Parietal lobe (tissue), 2 donors: ENCODE data around the gene ZNF790. TPM values are rescaled to one million over a fixed set of nuclear protein-coding genes. Genes with fewer than 3 reads are reported as not detected.

ENCODE experiments used
- small RNA-seq: library from RNA; depleted of rRNA; stranded (forward); fragments of <200 nt; gene quantifications from one replicate; pipeline ENCODE3, GENCODE V24; 2014; ENCODE audit warnings: low replicate concordance
- total RNA-seq: library from RNA; depleted of rRNA; stranded (reverse); fragments of >200 nt; gene quantifications from one replicate; pipeline ENCODE4 v1.2.3, GENCODE V29; 2014

The ZNF790 gene
- total RNA-seq: 25.0 TPM

GRCh38 chr19:36837906-36838783 lies at the start of gene ZNF790:
TSS of gene ZNF790 (minus strand) at chr19:36838387. CDS start at chr19:36825619, 12,768 bp downstream.

DNA sequence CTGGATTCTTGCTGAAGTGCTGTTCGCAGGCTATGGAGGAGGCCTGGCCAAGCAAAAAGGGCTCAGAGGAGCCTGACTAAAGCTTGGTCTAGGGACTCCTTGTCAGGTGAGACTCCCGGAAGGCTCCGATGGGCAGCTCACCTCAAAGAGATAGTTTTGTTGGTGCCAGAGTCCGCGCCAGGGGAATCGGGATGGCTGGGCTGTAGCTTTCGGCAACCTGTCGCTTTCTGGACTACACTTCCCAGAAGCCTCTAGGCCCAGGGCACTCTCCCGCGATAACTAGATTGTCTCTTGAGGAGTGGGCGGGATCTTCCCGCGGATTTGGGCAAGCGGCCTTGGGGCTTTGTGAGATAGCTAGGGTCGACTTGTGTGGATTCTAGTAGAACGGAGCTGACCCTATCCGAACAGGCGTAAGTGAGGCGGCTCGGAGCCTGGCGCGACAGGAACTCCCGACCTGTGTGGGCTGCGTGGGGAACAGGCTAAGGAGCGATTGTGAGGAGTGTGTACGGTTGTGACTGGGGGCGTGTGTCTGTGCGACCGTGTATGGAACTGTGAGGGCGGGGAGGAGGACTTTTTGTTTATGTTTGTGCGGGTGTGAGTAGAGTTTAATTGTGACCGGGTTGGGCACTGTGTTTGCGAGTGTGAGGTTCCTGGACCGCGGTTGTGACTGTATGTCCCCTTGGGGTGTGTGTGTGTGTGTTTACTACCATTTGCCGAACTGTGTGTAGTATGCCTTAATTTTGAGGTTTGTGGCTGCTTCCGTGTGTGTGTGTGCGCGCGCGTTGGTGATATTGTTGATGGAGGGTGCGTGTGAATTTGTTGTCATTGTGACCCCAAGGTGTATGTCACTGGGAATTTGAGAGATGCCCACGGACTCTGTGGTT lies 12.6 kb upstream of the ZNF790 start, which contains the start of gene ZNF345:
Gene ZNF345, plus strand, starts transcription at position 318 of the 884 bp plus-strand sequence. CDS start 25,955 bp downstream, outside the sequence.

GRCh38 chr19:36772311-36773222 lies 65.6 kb downstream of the ZNF790 start, which contains the start of gene ZNF850:
TSS of gene ZNF850 (minus strand) at chr19:36772807. CDS start at chr19:36762606, 10,201 bp downstream.

Small RNA genes within 50 kb of the gene (small RNA-seq; reads per million reads assigned to genes)
- gene RF00019: not detected

Other genes starting within 250 kb of the ZNF790 start
- gene ZNF382, start 233.1 kb downstream of the ZNF790 start, total RNA-seq: 202 TPM
- gene ZNF461, start 171.6 kb downstream of the ZNF790 start, total RNA-seq: 44.8 TPM
- gene ZNF567, start 150.8 kb downstream of the ZNF790 start, total RNA-seq: 21.3 TPM
- gene ZNF850, start 65.6 kb downstream of the ZNF790 start, total RNA-seq: 8.8 TPM
- gene ZNF345, start 12.5 kb upstream of the ZNF790 start, total RNA-seq: 34.4 TPM
- 9.1 TPM for gene ZNF829, start 77.9 kb upstream of the ZNF790 start, total RNA-seq
- gene ZNF568, start 77.9 kb upstream of the ZNF790 start, total RNA-seq: 44.4 TPM
- 39.8 TPM for gene ZNF420, start 240.0 kb upstream of the ZNF790 start, total RNA-seq